HepG2 (cell line): ENCODE measurements around the gene PCED1B. TPM values are rescaled to one million over a fixed set of nuclear protein-coding genes. Genes with fewer than 3 reads are reported as not detected.

Source experiments
- CBX5 ChIP-seq: sonication (generic); formaldehyde crosslinking; IDR thresholded peaks from 2 replicates; pipeline ENCODE4 v1.4.0; 2020; ENCODE audit warnings: missing genetic modification reagents, borderline replicate concordance
- CREB3 ChIP-seq: sonication (generic); formaldehyde crosslinking; IDR thresholded peaks from 2 replicates; pipeline ENCODE4 v1.5.0; 2020; ENCODE audit warnings: missing genetic modification reagents
- CREM ChIP-seq, 2 experiments: sonication (generic) in 1 of 2; formaldehyde crosslinking in 1 of 2; IDR thresholded peaks; 2 replicates each; pipeline versions ENCODE4 v1.4.0 to v1.6.1; 2016 to 2020; ENCODE audit warnings: antibody characterized with exemption in 1 of 2, mild to moderate bottlenecking in 1 of 2, missing genetic modification reagents in 1 of 2
- GABPA ChIP-seq, 2 experiments: IDR thresholded peaks; 2 replicates each; pipeline ENCODE4 v1.6.1; 2011 to 2016; ENCODE audit warnings: low read depth in 2 of 2, low read length in 1 of 2, missing biosample characterization in 1 of 2, missing genetic modification characterization in 1 of 2
- KDM6A ChIP-seq: IDR thresholded peaks from 2 replicates; pipeline ENCODE4 v1.6.1; 2016; ENCODE audit warnings: low read depth
- MATR3 ChIP-seq: sonication (generic); formaldehyde crosslinking; IDR thresholded peaks from 2 replicates; pipeline ENCODE4 v1.4.0; 2020; ENCODE audit warnings: missing genetic modification reagents
- PCBP2 ChIP-seq: fragments of 200-400 bp; formaldehyde crosslinking; optimal IDR thresholded peaks from 2 replicates; pipeline ENCODE3; 2018; ENCODE audit warnings: low read length, low read depth; ENCODE audit not compliant: poor library complexity, severe bottlenecking
- U2AF1 ChIP-seq: fragments of 200-400 bp; formaldehyde crosslinking; optimal IDR thresholded peaks from 2 replicates; pipeline ENCODE3; 2017; ENCODE audit warnings: mild to moderate bottlenecking, low read depth, low read length
- ZIK1 ChIP-seq: sonication (generic); formaldehyde crosslinking; IDR thresholded peaks from 2 replicates; pipeline ENCODE4 v1.5.0; 2020; ENCODE audit warnings: mild to moderate bottlenecking, low read depth, missing genetic modification reagents, borderline replicate concordance
- ZNF556 ChIP-seq: sonication (generic); formaldehyde crosslinking; IDR thresholded peaks from 2 replicates; pipeline ENCODE4 v1.4.0; 2020; ENCODE audit warnings: mild to moderate bottlenecking, missing genetic modification reagents, borderline replicate concordance
- ZNF644 ChIP-seq: IDR thresholded peaks from 2 replicates; pipeline ENCODE4 v1.6.1; 2016; ENCODE audit warnings: low read depth
- ZNF678 ChIP-seq: sonication (generic); formaldehyde crosslinking; IDR thresholded peaks from 2 replicates; pipeline ENCODE4 v1.4.0; 2020; ENCODE audit warnings: mild to moderate bottlenecking, missing genetic modification reagents
- ZNF773 ChIP-seq: sonication (generic); formaldehyde crosslinking; IDR thresholded peaks from 2 replicates; pipeline ENCODE4 v1.4.0; 2020; ENCODE audit warnings: missing genetic modification reagents, borderline replicate concordance
- ZNF83 ChIP-seq: sonication (generic); formaldehyde crosslinking; IDR thresholded peaks from 2 replicates; pipeline ENCODE4 v1.4.0; 2020; ENCODE audit warnings: missing genetic modification reagents, mild to moderate bottlenecking, borderline replicate concordance
- polyA plus RNA-seq, 8 experiments: library from polyadenylated mRNA; depleted of rRNA in 3 of 8; stranded (reverse) in 7 of 8; unstranded in 1 of 8; fragments of >200 nt; fragmentation: Illumina TruSeq in 4 of 8; extraction: Trizol in 4 of 8; gene quantifications; 2 replicates each; pipeline versions ENCODE4 v1.2.1 to v1.2.3, GENCODE V29; 2011 to 2016; ENCODE audit warnings: low read depth in 4 of 8, missing spikeins in 1 of 8, mixed read lengths in 1 of 8; ENCODE audit not compliant: insufficient read depth in 1 of 8
- total RNA-seq, 5 experiments: library from RNA; depleted of rRNA; stranded (reverse); fragments of >200 nt; fragmentation: Illumina TruSeq; extraction: Trizol; gene quantifications; 2 replicates each; pipeline ENCODE4 v1.2.3, GENCODE V29; 2016; ENCODE audit warnings: low read depth in 1 of 5
- TF ChIP-seq, protein P1 (sequence below): sonication (generic); formaldehyde crosslinking; IDR thresholded peaks from 2 replicates; pipeline ENCODE4 v1.5.0; 2020; ENCODE audit warnings: mild to moderate bottlenecking, missing genetic modification reagents
- TF ChIP-seq, protein P2 (sequence below): sonication (generic); formaldehyde crosslinking; IDR thresholded peaks from 2 replicates; pipeline ENCODE4 v1.4.0; 2020; ENCODE audit warnings: missing genetic modification reagents, low read depth, mild to moderate bottlenecking, borderline replicate concordance
- TF ChIP-seq, protein P3 (sequence below): sonication (generic); formaldehyde crosslinking; IDR thresholded peaks from 2 replicates; pipeline ENCODE4 v1.5.0; 2020; ENCODE audit warnings: mild to moderate bottlenecking, missing genetic modification reagents
- TF ChIP-seq, protein P4 (sequence below): sonication (generic); formaldehyde crosslinking; IDR thresholded peaks from 2 replicates; pipeline ENCODE4 v1.9.0; 2021; ENCODE audit warnings: missing genetic modification reagents, borderline replicate concordance

The PCED1B gene
- total and polyA plus RNA-seq, 2 of the 13 experiments (the other 11 are each of a cell fraction or from before 2014, with no cell fraction given), result 0.11 to 0.37 TPM

DNA sequence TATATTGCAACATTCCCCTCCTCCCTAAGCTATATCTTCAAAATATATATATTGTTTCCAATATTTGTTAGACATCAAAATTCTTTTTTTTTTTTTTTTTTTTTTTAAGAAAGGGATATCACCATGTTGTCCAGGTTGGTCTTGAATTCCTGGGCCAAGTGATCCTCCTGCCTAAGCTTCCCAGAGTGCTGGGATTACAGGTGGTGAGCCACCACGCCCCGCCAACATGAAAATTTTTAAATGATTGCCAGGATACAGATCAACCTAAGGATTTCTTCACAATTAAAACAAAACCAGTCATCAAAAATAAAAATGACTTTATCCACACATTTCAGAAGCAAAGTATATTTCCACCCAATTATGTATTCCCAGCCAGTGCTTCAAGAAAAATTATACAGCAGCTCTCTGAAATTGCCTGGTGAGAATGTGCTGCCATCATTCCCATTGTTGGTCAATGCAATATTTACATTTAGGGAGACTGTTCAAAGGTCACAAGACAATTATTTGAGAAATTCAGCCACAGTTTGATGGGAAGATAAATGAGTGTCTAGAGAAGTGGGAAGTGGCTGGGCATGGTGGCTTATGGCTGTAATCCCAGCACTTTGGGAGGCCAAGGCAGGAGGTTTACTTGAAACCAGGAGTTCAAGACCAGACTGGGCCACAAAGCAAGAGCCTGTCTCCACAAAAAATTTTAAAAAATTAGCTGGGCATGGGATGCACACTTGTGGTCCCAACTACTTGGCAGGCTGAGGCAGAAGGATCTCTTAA lies 142.0 kb downstream of the PCED1B start (continued):
- TF ChIP-seq, protein P1, sequence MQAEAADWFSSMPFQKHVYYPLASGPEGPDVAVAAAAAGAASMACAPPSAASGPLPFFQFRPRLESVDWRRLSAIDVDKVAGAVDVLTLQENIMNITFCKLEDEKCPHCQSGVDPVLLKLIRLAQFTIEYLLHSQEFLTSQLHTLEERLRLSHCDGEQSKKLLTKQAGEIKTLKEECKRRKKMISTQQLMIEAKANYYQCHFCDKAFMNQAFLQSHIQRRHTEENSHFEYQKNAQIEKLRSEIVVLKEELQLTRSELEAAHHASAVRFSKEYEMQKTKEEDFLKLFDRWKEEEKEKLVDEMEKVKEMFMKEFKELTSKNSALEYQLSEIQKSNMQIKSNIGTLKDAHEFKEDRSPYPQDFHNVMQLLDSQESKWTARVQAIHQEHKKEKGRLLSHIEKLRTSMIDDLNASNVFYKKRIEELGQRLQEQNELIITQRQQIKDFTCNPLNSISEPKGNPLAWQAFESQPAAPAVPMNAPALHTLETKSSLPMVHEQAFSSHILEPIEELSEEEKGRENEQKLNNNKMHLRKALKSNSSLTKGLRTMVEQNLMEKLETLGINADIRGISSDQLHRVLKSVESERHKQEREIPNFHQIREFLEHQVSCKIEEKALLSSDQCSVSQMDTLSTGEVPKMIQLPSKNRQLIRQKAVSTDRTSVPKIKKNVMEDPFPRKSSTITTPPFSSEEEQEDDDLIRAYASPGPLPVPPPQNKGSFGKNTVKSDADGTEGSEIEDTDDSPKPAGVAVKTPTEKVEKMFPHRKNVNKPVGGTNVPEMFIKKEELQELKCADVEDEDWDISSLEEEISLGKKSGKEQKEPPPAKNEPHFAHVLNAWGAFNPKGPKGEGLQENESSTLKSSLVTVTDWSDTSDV (CRISPR knock-in tag), result no peak
- TF ChIP-seq ZNF678 (CRISPR knock-in tag) (no peak), CREB3 (CRISPR knock-in tag) (no peak), ZNF83 (CRISPR knock-in tag) (no peak), PCBP2 (no peak), ZIK1 (CRISPR knock-in tag) (no peak), ZNF644 (CRISPR knock-in tag) (peak; percentile 98), U2AF1 (no peak), CREM (IDR thresholded peaks at IDR 0.05) (peak; percentile 51; the same call in 1 of the 2 replicates), CREM (CRISPR knock-in tag; IDR thresholded peaks at IDR 0.05) (no peak), ZNF773 (CRISPR knock-in tag) (no peak), KDM6A (CRISPR knock-in tag) (no peak), MATR3 (CRISPR knock-in tag) (no peak), ZNF556 (CRISPR knock-in tag) (no peak), GABPA (IDR thresholded peaks at IDR 0.05; ENCODE audit: low read depth, low read length) (no peak), GABPA (CRISPR knock-in tag; IDR thresholded peaks at IDR 0.05; ENCODE audit: low read depth) (no peak), CBX5 (CRISPR knock-in tag) (0 out of 2 replicates have a peak, but pooled peaks have one; percentile 22)
- TF ChIP-seq, protein P2, sequence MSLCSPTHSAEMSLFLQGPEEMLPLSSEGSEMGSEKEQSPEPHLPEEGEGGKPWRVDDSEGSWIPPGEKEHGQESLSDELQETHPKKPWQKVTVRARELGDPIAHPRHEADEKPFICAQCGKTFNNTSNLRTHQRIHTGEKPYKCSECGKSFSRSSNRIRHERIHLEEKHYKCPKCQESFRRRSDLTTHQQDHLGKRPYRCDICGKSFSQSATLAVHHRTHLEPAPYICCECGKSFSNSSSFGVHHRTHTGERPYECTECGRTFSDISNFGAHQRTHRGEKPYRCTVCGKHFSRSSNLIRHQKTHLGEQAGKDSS, result no peak
- TF ChIP-seq, protein P3, sequence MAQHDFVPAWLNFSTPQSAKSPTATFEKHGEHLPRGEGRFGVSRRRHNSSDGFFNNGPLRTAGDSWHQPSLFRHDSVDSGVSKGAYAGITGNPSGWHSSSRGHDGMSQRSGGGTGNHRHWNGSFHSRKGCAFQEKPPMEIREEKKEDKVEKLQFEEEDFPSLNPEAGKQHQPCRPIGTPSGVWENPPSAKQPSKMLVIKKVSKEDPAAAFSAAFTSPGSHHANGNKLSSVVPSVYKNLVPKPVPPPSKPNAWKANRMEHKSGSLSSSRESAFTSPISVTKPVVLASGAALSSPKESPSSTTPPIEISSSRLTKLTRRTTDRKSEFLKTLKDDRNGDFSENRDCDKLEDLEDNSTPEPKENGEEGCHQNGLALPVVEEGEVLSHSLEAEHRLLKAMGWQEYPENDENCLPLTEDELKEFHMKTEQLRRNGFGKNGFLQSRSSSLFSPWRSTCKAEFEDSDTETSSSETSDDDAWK, result no peak
- TF ChIP-seq, protein P4, sequence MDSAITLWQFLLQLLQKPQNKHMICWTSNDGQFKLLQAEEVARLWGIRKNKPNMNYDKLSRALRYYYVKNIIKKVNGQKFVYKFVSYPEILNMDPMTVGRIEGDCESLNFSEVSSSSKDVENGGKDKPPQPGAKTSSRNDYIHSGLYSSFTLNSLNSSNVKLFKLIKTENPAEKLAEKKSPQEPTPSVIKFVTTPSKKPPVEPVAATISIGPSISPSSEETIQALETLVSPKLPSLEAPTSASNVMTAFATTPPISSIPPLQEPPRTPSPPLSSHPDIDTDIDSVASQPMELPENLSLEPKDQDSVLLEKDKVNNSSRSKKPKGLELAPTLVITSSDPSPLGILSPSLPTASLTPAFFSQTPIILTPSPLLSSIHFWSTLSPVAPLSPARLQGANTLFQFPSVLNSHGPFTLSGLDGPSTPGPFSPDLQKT (CRISPR knock-in tag), result no peak
